Measurements from ENCODE around the gene ALK. TPM values are rescaled to one million over a fixed set of nuclear protein-coding genes. Genes with fewer than 3 reads are reported as not detected.
A peak's percentile ranks its signal among the peaks of the same experiment; 100 is the strongest.

ALK gene
- total RNA-seq, 2 donors from 2014 or later, result not detected

DNA sequence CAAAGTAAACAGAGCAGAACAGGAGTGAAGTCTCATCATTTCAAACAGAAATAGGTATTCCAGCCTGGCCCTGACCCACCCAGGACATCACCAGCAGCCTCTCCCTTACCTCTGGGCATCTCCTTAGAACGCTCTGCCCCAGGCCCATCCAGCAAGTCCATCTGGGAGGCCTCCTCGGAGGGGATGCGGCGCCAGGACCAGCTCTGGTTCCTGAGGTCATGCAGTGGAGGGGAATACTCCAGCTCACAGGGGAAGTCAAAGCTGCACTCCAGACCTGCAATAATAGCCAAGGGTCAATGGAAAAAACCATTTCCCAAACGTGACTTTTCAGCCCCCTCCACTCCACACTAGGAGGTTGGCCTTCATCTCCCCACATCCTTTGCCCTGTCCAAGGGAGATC, 226.6 kb downstream of the ALK start:
- DNase-seq (ENCODE audit: low spot score), result no peak
- no peak overlapping the region for H3K27ac Mint-ChIP-seq
- no peaks in the 10 kb centered on the region for H3K36me3 Mint-ChIP-seq
- H3K4me3 Mint-ChIP-seq, result no peak overlapping the region
- peak in 1 of 2 donors; percentile 40 for ATAC-seq
- peaks cover 11 to 44% of the 10 kb centered on the region in 2 donors for H3K27me3 Mint-ChIP-seq
- no peaks in the 10 kb centered on the region for H3K4me1 Mint-ChIP-seq (ENCODE audit: low read depth in 2 of 2)
- H3K9me3 Mint-ChIP-seq, result no peaks in the 10 kb centered on the region

DNA sequence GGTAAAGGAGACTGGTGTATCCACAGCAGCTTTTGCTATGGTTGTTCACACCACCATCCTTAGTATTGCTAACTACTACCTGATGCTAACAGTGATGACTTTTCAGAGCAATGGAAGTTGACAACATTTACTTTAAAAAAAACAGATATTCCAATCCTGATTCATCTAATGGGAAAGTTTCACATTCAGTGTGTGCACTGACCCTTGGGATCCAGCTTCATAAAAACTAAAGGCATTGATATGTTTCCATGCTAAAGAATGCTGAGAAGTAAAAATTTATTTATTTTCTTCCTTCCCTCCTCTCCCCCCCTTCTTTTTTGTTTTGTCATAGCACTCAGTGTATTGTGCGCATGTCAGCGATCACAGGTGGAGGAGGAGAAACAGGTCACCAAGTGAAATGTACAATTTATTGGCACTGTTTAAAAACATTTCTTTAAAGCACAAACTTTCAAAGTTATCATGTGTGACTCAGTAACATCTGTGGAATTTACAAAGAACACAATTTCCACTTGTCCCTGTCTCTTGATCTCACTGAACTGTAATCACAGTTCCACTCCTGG, 229.9 kb downstream of the ALK start:
- H3K27ac Mint-ChIP-seq, result no peak overlapping the region
- no peak overlapping the region for H3K4me3 Mint-ChIP-seq
- no peaks in the 10 kb centered on the region for H3K4me1 Mint-ChIP-seq (ENCODE audit: low read depth in 2 of 2)
- DNase-seq (ENCODE audit: low spot score) (no peak), ATAC-seq (no peak)
- H3K36me3 Mint-ChIP-seq, result no peaks in the 10 kb centered on the region
- peaks cover 24 to 52% of the 10 kb centered on the region in 2 donors for H3K27me3 Mint-ChIP-seq
- H3K9me3 Mint-ChIP-seq, result no peaks in the 10 kb centered on the region

DNA sequence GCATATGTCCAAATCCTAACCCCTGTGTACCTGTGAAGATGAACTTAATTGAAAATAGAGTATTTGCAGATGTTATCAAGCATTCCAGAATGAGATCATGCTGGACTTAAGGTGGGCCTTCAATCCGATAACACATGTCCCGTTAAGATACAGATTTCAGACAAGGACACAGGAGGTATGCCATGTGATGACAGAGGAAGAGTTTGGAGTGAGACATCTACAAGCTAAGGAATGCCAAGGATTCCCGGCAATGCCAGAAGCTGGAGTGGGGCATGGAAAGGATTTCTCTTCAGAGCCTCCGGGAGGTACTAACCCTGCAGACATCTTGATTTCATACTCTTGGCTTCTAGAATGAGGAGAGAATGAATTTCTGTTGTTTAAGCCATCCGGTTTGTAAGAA, 231.7 kb downstream of the ALK start:
- Mint-ChIP-seq H3K27me3 (peaks cover 25 to 48% of the 10 kb centered on the region in 2 donors), H3K27ac (no peak overlapping the region), H3K4me3 (no peak overlapping the region), H3K4me1 (ENCODE audit: low read depth in 2 of 2) (no peaks in the 10 kb centered on the region), H3K36me3 (no peaks in the 10 kb centered on the region), H3K9me3 (no peaks in the 10 kb centered on the region)
- DNase-seq (ENCODE audit: low spot score) (no peak), ATAC-seq (no peak)

DNA sequence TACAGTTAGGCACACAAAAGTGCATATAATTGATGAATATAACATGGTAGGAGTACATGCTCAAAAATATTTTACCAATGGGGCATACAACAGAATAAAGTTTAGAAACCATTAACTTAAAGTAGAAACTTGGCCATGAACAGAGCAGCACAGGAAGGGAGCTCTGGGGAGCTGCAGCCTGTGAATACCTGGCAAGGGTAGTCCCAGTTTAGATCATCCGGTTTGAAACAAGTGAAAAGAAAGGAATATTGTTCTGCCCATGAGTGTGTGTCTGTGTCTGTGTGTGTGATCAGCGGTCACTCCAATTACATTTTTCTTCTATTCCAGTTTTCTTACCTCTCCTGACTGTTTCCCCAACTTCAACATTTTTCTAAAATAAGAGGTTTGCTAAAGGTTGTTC, 233.0 kb downstream of the ALK start:
- peaks cover 23 to 43% of the 10 kb centered on the region in 2 donors for H3K27me3 Mint-ChIP-seq
- no peaks in the 10 kb centered on the region for H3K4me1 Mint-ChIP-seq (ENCODE audit: low read depth in 2 of 2)
- no peaks in the 10 kb centered on the region for H3K9me3 Mint-ChIP-seq
- H3K27ac Mint-ChIP-seq, result no peak overlapping the region
- no peak overlapping the region for H3K4me3 Mint-ChIP-seq
- no peaks in the 10 kb centered on the region for H3K36me3 Mint-ChIP-seq
- no peak for ATAC-seq
- DNase-seq (ENCODE audit: low spot score), result no peak

DNA sequence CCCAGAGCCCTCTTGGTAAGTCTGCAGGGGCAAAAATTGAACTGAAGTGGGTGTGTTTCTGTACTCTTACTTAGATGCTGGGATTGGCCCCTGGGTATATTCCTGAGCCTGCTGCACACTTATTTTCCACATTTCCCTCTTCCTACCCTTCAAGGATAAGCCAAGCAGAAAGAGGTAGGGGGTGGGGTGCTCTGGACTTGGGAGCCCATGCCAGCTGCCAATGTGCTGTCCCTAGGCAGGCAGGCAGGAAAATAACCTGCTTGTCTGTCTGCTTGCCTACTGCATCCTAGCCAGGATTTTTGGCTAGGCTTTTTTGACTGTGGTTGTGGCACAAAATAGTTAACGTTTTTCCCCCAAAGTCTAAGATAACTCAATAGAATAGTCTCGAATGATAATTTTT, 234.3 kb downstream of the ALK start:
- Mint-ChIP-seq H3K36me3 (no peaks in the 10 kb centered on the region), H3K4me3 (no peak overlapping the region), H3K27me3 (peaks cover 17 to 32% of the 10 kb centered on the region in 2 donors), H3K9me3 (no peaks in the 10 kb centered on the region), H3K4me1 (ENCODE audit: low read depth in 2 of 2) (no peaks in the 10 kb centered on the region), H3K27ac (no peak overlapping the region)
- DNase-seq (ENCODE audit: low spot score) (no peak), ATAC-seq (no peak)

- no peaks in the 10 kb centered on the region for H3K36me3 Mint-ChIP-seq
- ATAC-seq (no peak), DNase-seq (ENCODE audit: low spot score) (no peak)
- H3K4me3 Mint-ChIP-seq, result no peak overlapping the region
- H3K4me1 Mint-ChIP-seq (ENCODE audit: low read depth in 2 of 2), result no peaks in the 10 kb centered on the region
- H3K27ac Mint-ChIP-seq, result no peak overlapping the region
- H3K9me3 Mint-ChIP-seq, result no peaks in the 10 kb centered on the region
- H3K27me3 Mint-ChIP-seq, result peaks cover 16 to 67% of the 10 kb centered on the region in 2 donors
Measured at GRCh38 chr2:29676886-29677453, 244.4 kb downstream of the ALK start.

DNA sequence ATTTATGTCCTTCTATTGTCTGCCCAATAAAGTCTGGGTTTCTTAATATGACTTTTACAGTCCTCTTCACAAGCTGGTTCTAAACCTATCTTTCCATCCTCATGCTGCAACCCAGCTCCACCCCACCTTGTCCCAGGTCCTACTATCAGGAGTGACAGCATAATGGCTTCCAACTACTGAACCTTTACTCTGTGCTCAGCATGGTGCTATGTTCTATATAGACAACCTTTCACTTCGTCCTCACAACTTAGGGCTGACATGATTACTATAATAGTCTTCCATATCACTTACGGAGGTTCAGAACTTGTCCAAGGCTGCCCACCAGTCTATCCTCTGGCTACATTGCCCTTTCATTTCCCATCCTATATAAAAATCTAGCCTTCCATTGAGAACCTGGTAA, 256.8 kb downstream of the ALK start:
- DNase-seq (ENCODE audit: low spot score), result no peak
- peaks cover 22 to 45% of the 10 kb centered on the region in 2 donors for H3K27me3 Mint-ChIP-seq
- peaks cover 2% of the 10 kb centered on the region for H3K9me3 Mint-ChIP-seq
- H3K36me3 Mint-ChIP-seq, result peaks cover 4% of the 10 kb centered on the region
- no peaks in the 10 kb centered on the region for H3K4me1 Mint-ChIP-seq (ENCODE audit: low read depth in 2 of 2)
- ATAC-seq, result peak in 1 of 2 donors; percentile 28
- H3K4me3 Mint-ChIP-seq, result no peak overlapping the region
- H3K27ac Mint-ChIP-seq, result no peak overlapping the region

DNA sequence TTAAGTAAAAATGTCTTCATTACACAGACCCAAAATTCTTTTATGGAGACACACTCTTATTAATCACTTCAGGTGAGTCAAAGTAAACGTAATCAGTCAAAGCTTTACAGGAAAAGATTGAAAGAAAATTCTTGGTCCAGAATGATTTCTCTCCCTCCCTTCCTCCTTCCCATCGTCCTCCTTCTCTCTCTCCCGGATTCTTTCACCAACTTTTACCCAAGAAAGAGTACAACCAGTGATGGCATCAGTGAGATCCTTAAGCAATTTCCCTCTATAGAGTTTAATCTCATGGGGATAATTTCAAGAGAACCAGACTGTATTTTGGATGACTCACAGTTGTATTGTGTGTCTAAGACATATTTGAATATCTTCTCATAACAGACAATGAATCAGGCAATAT, 258.1 kb downstream of the ALK start:
- H3K4me3 Mint-ChIP-seq, result no peak overlapping the region
- no peak for DNase-seq (ENCODE audit: low spot score)

GRCh38 chr2:29662861-29663260, 258.5 kb downstream of the ALK start:
- Mint-ChIP-seq H3K4me3 (no peak overlapping the region), H3K9me3 (peaks cover 2% of the 10 kb centered on the region), H3K4me1 (ENCODE audit: low read depth in 2 of 2) (no peaks in the 10 kb centered on the region), H3K27me3 (peaks cover 21 to 36% of the 10 kb centered on the region in 2 donors), H3K27ac (no peak overlapping the region), H3K36me3 (no peaks in the 10 kb centered on the region)
- ATAC-seq, result no peak
- DNase-seq (ENCODE audit: low spot score), result no peak

More for the DNA sequence above, 258.1 kb downstream of the ALK start:
- Mint-ChIP-seq H3K4me1 (ENCODE audit: low read depth in 2 of 2) (no peaks in the 10 kb centered on the region), H3K27me3 (peaks cover 19 to 40% of the 10 kb centered on the region in 2 donors), H3K36me3 (no peaks in the 10 kb centered on the region), H3K9me3 (peaks cover 2% of the 10 kb centered on the region), H3K27ac (no peak overlapping the region)
- ATAC-seq, result no peak

GRCh38 chr2:29660201-29660600, 261.2 kb downstream of the ALK start:
- ATAC-seq (no peak), DNase-seq (ENCODE audit: low spot score) (no peak)
- Mint-ChIP-seq H3K4me1 (ENCODE audit: low read depth in 2 of 2) (no peaks in the 10 kb centered on the region), H3K36me3 (no peaks in the 10 kb centered on the region), H3K27ac (no peak overlapping the region), H3K9me3 (peaks cover 2% of the 10 kb centered on the region), H3K27me3 (peaks cover 26 to 35% of the 10 kb centered on the region in 2 donors), H3K4me3 (no peak overlapping the region)

- ATAC-seq (no peak), DNase-seq (ENCODE audit: low spot score) (no peak)
- no peaks in the 10 kb centered on the region for H3K4me1 Mint-ChIP-seq (ENCODE audit: low read depth in 2 of 2)
- no peak overlapping the region for H3K4me3 Mint-ChIP-seq
- H3K27me3 Mint-ChIP-seq, result peaks cover 21 to 30% of the 10 kb centered on the region in 2 donors
- H3K27ac Mint-ChIP-seq, result no peak overlapping the region
- H3K36me3 Mint-ChIP-seq, result no peaks in the 10 kb centered on the region
- H3K9me3 Mint-ChIP-seq, result no peaks in the 10 kb centered on the region
Measured at GRCh38 chr2:29659178-29659577, 262.2 kb downstream of the ALK start.

DNA sequence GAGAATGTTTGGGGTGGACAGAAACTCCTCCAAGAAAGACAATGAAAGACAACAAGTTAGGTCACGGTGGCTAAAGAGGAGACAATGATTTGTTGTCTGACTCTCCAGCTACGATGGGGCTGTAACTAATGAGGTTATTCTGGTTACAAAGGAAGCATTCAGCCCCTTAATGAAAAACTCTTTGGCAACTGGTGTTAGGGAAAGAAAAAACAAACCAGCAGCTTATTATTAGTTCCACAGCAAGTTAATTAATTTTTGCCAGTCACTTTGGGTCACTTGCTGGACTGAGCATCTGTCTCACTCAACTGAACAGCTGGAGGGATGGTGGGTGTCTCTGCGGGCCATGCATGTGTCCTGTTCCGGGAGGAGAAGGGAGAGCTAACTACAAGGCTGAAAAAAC, 263.7 kb downstream of the ALK start:
- Mint-ChIP-seq H3K4me1 (ENCODE audit: low read depth in 2 of 2) (no peaks in the 10 kb centered on the region), H3K36me3 (no peaks in the 10 kb centered on the region), H3K27me3 (peaks cover 23 to 35% of the 10 kb centered on the region in 2 donors), H3K27ac (no peak overlapping the region), H3K4me3 (no peak overlapping the region), H3K9me3 (no peaks in the 10 kb centered on the region)
- DNase-seq (ENCODE audit: low spot score), result no peak
- ATAC-seq, result no peak

DNA sequence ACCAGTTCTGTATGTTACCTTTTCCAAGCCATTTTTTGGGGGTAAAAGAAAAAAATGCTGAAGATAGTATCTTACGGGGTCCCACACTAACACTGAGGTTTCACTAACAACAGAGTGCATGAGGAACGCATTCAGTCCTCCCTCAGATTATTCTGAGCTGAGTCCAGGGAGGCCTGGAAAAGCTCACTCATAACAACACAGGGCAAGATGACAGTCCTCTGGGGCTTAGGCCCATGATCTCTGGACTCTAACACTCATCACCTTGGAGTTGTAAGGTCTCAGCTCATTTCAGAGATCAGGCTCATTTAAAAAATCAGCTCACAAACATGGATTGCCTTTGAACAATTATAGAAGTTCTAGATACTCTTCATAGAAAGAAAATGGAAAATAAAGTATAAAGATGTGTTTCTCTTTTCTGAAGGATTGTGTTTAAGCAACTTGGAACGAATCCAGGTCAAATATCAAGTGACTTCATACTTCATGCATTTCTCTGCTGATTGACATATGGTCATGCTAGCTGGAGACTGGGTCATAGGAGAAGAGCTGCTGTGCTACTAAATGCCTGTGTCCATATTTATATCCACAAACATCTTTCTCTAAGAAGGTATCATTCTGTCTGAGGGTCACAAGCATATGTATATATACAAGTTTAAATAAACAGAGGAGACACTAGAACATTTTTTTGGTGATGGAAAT, 265.8 kb downstream of the ALK start:
- Mint-ChIP-seq H3K27me3 (peaks cover 22 to 30% of the 10 kb centered on the region in 2 donors), H3K27ac (no peak overlapping the region), H3K36me3 (no peaks in the 10 kb centered on the region), H3K4me1 (ENCODE audit: low read depth in 2 of 2) (no peaks in the 10 kb centered on the region), H3K4me3 (no peak overlapping the region), H3K9me3 (no peaks in the 10 kb centered on the region)
- ATAC-seq, result no peak
- DNase-seq (ENCODE audit: low spot score), result no peak

- peaks cover 23 to 54% of the 10 kb centered on the region in 2 donors for H3K27me3 Mint-ChIP-seq
- H3K36me3 Mint-ChIP-seq, result peaks cover 5% of the 10 kb centered on the region
- H3K4me3 Mint-ChIP-seq, result no peak overlapping the region
- no peaks in the 10 kb centered on the region for H3K4me1 Mint-ChIP-seq (ENCODE audit: low read depth in 2 of 2)
- ATAC-seq (no peak), DNase-seq (ENCODE audit: low spot score) (no peak)
- H3K27ac Mint-ChIP-seq, result no peak overlapping the region
- peaks cover 11% of the 10 kb centered on the region for H3K9me3 Mint-ChIP-seq
Measured at GRCh38 chr2:29650631-29651097, 270.7 kb downstream of the ALK start.

All from natural killer cell treated with Interleukin-12 subunit alpha and Interleukin-12 subunit beta and Interleukin-15 and Interleukin-18, amount 100 ng/mL, for 72 hours (primary cell).